NCI-H345 (cell line): Measurements from ENCODE around the gene RALY.

Experiments
- DNase-seq: peaks from one replicate; lab custom pipeline; 2025; lab: John Stamatoyannopoulos, UW

Gene RALY

DNA sequence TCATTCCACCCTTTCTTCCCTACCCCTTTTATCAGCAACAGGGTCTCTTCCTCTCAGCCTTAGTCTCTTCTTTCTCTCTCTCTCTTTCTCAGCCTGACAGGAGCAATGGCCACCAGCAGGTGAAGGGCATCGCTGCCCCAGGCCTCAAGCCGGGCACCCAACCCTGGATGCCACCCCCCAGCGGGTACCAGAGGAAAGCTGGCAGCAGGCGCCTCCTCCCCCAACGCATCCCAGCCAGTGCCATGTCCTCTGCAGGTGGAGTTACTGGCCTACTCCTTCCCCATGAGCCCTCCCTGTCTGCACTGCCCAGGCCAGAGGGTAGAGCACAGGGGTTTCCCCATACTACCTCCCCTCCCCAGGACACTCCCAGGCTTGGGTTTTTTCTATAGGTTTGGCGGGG, 86.1 kb downstream of the RALY start:
- DNase-seq, result no peak

DNA sequence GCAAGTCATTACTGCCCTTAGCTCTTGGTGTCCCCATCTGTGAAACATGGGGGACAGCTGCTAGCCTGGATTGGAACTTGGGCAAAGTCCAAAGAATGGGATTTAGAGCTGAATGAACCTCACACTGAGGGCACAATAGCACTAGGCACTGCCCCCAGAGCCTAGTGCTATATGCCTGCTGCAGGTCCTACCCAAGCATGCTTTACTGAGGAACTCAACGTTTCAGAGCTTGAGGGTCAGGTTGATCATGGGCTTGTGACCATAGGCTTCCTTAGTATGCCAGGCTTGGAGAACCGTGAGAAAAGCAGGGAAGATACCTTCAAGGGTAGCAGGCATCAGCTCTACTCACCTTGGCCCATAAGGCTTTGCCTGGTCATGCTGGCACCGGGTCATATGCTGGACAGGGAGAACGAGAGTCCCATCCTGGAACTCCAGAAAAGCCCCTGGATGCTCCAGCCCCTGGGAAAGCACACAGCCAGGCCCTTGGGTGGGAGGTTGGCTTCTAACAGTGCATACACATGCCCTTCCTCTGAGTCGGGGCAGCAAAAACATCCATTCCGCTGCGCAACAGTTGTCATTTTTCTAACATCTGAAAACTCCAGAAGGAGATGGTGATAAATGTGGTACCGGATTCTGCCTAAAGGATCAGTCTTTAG, 88.6 kb downstream of the RALY start:
- no peak for DNase-seq

DNA sequence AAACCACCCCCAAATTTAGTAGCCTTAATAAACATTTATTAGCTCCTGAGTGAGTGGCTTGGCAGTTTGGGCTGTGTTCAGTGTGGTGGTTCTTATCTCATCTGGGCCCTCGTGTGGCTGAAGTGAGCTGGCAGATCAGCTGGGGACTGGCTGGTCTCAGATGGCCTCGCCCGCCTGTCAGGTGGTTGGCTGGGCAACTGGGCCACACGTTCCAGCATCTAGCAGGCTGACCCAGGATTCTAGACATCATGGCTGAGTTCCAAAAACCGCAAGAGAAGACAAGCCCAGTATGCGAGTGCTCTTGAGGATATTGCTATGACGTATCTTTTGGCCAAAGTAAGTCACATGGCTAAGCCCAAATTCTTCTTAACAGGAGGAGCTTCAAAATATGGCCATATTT, 89.4 kb downstream of the RALY start:
- no peak for DNase-seq

DNA sequence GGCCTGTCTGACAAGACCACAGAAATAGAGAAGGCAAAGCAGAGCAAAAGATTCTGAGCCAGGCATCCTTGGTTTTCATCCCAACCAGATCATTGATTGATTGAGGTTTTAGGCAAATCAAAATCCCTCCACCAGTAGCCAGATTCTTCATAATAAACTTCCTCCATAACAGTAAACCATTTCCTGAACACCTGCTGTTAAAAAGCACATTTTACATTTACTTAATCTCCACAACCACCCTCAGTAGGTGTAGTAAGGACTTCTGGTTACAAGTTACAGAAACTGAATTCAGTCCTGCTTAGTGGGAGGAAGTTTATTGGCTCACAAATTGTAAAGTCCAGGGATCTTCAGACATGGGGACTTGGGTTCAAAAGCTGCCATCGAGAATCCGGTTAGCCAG, 90.1 kb downstream of the RALY start:
- no peak for DNase-seq

DNA sequence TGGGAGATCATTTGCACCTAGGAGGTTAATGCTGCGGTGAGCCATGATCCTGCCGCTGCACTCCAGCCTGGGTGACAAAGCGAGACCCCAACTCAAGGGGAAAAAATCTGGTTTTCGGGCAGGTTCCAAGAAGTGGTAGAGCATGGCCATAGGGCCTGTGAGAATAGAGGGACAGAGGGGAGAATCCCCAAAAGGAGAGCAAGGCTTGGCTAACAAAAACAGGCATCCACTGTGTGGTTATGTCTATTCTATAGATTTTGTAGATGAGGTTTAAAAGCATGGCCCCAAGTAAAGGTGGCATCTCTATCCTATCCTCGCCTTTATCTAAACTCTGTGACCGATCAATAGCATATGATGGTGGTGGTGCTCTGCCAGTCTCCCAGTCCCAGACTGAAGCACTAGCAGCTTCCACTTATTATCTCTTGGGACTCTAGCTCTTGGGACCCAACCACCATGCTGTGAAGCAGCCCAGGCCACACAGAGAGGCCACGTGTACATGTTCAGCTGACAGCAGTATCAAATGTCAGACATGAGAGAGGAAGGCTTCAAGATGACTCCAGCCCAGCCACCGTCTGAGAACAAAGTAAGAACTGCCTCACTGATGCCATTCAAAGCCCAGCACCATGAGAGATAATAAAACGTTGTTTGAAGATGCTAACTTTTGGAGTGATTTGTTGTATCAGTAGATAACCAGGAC, 90.7 kb downstream of the RALY start:
- DNase-seq, result peak; percentile 11

DNA sequence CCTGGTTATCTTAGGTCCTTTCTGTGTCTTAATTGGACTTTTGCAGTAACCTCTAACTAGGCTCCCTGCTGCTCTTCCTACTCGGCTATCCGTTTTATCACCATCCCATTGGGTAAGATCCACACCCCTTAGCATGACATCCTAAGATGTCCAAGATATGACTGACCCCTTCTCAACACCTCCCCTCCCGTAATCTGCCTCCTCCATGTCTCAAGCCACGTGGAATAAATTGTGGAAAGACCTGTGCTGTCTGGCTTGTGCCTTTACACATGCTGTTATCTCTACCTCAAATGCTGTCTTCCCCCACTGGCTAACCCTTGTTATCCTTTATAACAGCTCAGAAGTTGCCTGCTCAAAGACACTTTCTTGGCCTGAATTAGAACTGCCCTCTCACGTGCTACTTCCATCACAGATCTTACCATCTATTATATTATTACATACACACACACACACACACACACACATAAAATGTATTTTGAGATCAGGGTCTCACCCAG, 91.9 kb downstream of the RALY start:
- DNase-seq, result no peak

DNA sequence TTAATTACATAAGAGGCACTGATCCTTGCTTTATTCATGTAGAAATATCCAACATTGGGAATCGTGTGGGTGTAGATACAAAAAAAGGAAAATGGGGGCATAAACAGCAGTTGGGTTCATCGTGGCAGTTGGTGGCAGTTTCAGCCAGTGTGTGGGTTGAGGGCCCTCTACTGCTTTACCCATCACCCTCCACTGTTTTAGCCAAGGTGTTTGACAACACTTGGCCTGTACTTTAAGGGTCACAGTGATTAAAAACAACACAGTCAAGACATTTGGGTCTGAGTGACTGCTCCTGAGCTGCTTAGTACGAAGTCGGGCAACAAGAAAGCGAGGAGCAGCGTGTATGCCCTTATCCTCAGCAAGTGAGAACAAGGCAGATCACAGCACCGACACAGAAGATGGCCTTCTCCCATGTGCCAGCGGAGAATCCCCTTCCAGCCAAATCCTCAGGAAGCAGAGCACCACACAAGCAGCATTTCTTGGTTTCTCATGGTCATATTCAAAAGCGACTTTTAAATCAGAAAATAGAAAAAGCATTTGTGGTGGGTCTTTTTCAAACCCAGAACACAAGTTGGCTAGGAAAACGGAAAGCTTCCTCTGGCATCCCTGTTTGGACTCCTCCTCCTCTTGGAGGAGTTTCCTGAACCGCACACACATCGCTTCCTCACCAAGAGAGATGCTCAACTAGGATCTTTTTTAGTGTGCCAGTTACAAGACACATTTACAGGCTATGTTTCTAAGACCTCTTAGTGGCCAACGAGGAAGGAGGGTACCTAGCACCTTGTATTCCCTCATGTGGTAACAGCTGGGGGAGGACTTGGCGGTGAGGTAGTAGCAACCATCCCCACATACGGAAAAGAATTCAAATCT, 94.8 kb downstream of the RALY start:
- DNase-seq, result no peak

DNA sequence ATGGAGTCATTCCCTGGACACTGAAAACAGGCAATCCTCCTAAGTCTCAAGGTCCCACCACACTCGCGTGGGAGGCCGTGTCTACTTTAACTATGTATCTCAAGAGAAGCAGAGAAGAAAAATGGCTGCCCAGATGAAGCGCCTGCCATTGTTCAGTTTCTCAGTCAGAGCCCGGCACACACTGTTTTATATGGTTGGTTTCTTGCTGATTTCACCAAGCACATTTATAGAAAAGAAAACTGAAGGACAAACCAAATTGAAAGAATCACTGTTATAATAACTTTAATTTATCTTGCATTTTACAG, 95.4 kb downstream of the RALY start:
- no peak for DNase-seq

DNA sequence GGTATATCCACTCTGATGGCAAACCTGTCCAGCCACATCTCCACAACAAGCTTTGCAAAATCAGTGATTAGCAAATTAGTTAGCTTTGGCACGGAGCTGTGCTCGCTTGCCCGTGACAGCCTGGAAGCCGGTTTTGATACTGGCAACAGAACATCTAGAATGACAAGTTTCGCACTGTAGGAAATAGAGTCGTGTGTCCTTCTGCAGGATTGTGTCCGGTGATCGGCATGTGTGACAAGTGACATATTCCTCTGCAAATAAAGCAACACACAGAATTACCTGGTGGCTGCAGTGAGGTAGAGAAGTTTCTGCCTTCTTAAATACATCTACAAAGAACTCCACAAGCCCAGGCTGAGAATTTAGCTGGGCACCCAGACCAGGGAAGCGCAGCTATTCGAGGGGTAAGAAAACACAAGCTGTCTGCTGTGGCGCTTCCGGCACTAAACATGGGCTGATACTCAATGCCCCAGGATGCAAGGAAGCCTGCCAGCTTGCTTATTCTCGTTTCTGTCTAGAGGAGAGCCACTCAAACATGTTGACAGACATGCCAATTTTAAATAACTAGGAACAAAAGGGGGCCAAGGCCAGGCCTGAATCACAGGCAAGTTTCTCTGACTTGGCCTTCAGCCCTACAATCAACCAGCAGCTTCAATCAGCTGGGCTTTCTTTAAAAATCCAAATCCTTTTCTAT, 96.1 kb downstream of the RALY start:
- DNase-seq, result peak; percentile 11

DNA sequence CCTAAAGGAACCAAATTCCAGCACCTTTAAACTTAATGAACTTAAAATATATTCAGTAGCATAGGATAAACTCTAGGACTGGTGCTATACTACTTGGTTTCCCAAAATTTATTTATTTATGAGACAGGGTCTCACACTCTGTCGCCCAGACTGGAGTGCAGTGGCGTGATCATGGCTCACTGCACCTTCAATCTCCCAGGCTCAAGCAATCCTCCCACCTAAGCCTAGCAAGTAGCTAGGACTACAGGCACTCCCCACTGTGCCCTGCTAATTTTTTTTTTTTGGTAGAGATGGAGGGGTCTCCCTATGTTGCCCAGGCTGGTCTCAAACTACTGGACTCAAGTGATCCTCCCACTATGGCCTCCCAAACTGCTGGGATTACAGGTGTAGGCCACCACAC, 96.9 kb downstream of the RALY start:
- no peak for DNase-seq

DNA sequence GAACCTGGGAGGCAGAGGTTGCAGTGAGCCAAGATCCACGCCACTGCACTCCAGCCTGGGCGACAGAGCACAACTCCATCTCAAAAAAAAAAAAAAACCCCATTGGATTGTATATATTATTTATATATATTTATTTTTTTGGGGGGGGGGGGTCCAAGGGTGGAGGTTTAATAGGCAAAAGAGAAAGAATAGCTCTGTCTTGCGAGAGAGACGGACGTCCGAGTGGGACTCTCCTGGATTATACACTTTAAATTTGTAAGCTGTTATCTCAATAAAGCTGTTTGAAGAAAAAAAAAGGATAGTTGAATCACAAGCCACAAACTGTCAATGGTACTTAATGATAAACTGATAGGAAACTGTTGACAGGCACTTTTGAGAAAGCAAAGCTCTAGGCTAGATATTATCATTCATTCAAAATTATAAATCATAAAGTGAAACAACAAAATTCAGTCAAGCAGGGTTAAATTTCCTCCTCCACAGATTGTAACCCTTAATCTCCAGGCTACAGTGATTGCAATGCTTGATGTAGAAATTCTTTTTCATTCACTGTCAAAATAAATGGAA, 98.0 kb downstream of the RALY start:
- no peak for DNase-seq

DNA sequence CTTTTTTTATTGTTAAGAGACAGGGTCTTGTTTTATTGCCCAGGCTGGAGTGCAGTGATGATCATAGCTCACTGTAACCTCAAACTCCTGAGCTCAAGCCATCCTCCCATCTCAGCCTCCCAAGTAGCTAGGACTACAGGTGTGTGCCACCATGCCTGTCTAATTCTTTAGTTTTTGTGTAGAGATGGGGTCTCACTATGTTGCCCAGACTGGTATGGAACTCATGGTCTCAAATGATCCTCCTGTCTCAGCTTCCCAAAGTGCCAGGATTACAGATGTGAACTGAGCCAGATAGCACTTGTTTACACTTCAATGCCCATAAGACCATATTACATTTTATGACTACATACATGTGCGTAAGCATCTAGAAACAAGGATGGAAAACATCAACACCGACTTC, 100.2 kb downstream of the RALY start:
- no peak for DNase-seq

DNA sequence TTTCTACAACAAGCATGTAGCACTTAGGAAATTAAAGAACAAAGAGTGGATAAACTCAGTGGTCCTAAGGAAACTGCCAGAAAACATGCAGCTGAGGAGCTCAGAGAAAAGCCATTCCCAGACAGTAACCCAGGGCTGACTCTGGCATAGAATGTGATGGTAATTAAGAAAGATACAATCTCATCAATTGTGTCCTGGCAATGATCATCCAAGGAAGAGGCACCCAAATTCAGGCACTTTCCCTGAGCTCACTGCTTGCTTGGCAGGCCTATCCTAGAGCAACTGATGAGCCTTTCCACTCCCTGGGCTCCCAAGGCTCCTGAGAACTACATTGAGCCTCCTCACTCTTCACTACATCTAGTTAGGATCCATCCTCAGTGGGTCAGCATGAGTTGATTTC, 102.1 kb downstream of the RALY start:
- DNase-seq, result no peak

DNA sequence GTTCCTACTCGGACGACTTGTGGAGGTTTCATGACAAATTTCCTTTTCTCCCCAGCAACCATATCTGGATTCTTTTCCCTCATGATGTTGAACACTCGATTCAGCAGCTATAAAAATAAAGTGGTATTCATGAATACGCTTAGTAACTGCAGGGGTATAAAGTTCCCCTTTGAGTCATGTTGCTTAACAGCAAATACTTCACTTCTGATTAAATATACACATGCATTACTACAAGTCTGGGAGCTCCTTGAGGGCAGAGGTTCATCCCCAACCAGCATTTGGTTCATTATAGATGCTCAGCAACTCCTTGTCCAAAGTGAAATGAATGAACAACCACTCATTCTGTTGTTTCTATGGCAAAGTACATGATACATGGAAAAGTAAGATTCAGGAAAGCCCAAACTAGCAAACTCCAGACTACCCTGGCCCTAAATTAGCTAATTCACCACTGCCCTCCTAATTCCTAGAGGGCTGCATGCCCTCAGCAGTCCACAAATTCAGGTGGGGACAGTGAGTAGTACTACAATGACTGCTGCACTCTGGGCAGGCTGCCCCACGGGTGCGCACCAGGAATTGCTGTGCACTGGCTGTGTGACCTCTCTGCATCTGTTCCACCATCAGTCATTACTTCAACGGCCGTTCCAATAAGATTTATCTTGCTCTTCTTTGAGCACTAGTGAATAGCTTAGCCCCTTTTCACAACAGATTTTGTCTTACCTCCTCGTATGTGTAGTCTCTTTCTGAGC, 103.2 kb downstream of the RALY start:
- DNase-seq, result no peak

DNA sequence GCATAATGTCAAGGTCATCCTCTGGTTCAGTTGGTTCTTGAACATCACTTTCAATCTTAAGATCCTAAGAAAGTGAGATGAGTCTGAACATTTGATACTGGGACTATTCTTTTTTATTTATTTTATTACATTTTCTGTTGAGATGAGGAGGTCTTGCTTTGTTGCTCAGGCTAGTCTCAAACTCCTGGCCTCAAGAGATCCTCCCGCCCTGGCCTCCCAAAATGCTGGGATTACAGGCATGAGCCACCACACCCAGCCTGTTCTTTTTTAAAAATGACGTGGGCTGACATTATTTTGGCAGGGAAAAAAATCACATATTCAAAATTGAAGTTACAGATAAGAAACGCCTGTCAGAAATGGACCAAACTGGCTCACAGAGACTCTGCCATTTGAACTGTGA, 104.9 kb downstream of the RALY start:
- DNase-seq, result no peak

DNA sequence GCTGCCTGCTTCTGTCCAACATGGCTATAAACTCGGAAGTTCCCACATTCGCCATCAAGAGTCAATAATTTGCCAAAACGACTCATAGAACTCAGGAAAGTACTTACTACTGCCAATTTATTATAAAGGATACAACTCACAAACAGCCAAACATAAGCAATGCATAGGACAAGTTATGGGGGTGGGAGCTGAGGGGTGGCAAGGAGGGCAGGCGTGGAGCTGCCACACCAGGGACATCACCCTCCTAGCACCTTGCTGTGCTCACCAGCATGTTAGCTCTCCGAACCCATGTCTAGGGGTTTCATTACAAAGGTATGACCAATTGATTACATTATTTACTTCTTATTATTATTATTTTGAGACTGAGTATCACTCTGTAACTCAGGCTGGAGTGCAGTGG, 106.0 kb downstream of the RALY start:
- DNase-seq, result no peak

DNA sequence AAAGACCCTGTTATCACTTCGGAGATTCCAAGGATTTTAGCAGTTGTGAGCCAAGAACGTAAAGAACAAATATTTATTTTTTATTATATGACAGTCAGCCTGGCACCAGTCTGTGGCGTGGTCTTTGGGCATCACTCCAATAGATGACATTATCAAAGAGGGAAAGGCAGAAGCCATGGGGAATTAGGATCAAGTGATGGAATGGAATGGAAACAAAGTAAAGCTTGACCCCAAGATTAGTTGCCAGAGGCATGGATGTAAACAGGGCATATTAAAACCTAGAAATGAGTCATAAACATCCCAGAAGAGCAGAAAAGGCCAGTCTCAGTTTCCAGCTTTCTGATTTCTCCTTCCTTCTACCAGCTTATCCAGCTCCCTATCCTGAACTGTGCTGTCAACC, 106.9 kb downstream of the RALY start:
- no peak for DNase-seq

DNA sequence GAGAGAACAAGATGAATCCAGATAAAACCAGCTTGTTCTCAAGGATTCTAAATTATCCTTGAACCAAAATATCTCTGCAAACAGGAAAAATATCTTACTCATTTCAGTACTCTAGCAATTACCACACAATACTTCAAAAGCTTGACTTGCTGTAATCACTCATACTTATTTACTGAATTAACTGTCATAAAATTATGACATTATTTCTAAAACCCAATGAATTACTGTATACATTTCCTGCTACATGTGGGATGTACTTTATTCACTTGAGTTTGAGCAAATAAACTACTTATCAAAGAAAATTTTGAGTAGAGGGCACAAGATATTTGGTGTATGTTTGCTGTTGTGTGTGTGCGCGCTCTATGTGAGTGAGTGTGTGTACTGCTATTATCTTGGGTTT, 108.6 kb downstream of the RALY start:
- no peak for DNase-seq

DNA sequence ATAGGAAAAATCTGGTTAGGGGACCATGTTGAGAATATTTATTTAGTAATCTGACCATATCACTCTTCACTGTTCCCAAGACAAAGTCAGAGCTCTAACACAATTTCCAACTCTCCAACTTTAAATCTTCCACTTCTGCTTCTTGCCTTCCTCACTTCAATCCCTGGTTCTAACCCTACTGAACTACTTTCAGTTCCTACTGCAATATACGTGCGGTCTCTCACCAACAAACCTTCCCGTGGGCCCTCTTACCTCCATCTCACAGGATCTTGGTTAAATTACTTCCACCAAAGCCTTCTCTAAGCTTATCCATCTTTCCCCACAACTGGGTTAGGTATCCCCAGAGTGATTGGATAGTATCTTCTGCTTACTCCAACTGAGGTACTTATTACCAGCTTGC, 110.3 kb downstream of the RALY start:
- no peak for DNase-seq

DNA sequence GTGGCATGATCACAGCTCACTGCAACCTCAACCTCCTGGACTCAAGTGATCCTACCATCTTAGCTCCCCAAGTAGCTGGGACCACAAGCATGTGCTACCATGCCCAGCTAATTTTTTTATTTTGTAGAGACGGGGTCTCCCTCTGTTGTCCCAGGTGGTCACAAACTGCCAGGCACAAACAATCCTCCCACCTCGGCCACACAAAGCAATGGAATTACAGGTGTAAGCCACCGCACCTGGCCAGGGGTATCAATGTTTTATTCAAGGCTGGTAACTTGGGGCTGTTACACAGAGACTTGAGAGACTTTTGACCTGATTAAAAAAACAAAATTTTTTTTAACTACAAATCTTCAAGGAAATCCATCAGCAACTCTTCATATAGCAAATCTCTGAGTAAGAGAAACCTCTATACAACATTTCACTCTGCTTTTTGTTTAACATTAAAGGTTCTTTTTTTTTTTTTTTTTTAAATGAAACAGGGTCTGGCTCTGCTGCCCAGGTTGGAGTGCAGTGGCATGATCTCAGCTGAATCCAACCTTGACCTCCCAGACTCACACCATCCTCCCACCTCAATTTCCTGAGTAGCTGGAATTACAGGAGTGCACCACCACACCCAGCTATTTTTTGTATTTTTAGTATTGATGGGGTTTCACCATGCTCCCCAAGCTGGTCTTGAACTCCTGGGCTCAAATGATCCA, 112.4 kb downstream of the RALY start:
- no peak for DNase-seq

DNA sequence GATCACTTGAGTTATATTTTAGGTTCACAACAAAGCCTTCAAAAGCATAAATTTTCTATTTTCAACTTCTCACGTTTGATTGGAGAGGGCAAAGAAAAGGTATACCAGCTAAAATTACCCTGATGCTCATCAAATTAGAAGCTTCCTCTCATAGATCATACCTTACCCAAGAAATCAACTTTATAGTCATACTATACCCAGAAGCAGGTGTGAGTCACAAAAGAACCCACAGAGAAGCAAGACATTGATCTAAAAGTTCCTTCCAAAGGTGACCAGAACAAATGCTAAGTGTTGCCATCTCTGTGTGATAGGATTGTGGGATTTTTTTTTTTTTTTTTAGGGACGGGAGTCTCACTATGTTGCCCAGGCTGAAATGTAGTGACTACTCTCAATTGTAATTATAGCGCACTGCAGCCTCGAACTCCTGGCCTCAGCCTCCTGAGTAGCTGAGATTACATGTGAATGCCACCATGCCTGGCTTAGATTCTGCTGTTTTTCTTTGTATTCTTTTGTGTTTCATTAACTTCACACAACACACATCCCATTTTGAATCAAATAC, 115.0 kb downstream of the RALY start:
- DNase-seq, result no peak
